Measurements from ENCODE around the gene KY.

Gene KY

GRCh38 chr3:134619301-134619615, 31.6 kb downstream of the KY start:
- no peak for DNase-seq (ENCODE audit: low read depth)

GRCh38 chr3:134618478-134619300, 32.1 kb downstream of the KY start:
- no peak for DNase-seq (ENCODE audit: low read depth)

- DNase-seq (ENCODE audit: low read depth), result no peak
Measured at GRCh38 chr3:134617608-134618477, 33.0 kb downstream of the KY start.

- no peak for DNase-seq (ENCODE audit: low read depth)
Measured at GRCh38 chr3:134615743-134616142, 35.1 kb downstream of the KY start.

GRCh38 chr3:134614955-134615354, 35.9 kb downstream of the KY start:
- DNase-seq (ENCODE audit: low read depth), result no peak

GRCh38 chr3:134613006-134613520, 37.8 kb downstream of the KY start:
- DNase-seq (ENCODE audit: low read depth), result no peak

- DNase-seq (ENCODE audit: low read depth), result no peak
Measured at GRCh38 chr3:134611516-134611915, 39.3 kb downstream of the KY start.

GRCh38 chr3:134610432-134611385, 40.1 kb downstream of the KY start:
- DNase-seq (ENCODE audit: low read depth), result no peak

- no peak for DNase-seq (ENCODE audit: low read depth)
Measured at GRCh38 chr3:134609821-134610431, 40.9 kb downstream of the KY start.

- no peak for DNase-seq (ENCODE audit: low read depth)
Measured at GRCh38 chr3:134608771-134609435, 41.9 kb downstream of the KY start.

GRCh38 chr3:134608023-134608770, 42.6 kb downstream of the KY start:
- DNase-seq (ENCODE audit: low read depth), result no peak

GRCh38 chr3:134607054-134608022, 43.5 kb downstream of the KY start:
- no peak for DNase-seq (ENCODE audit: low read depth)

- DNase-seq (ENCODE audit: low read depth), result no peak
Measured at GRCh38 chr3:134606033-134607025, 44.5 kb downstream of the KY start.

- DNase-seq (ENCODE audit: low read depth), result no peak
Measured at GRCh38 chr3:134605556-134605955, 45.3 kb downstream of the KY start.

- DNase-seq (ENCODE audit: low read depth), result no peak
Measured at GRCh38 chr3:134603956-134604355, 46.9 kb downstream of the KY start.

- DNase-seq (ENCODE audit: low read depth), result no peak
Measured at GRCh38 chr3:134603480-134603879, 47.3 kb downstream of the KY start.

GRCh38 chr3:134602440-134602814, 48.4 kb downstream of the KY start:
- DNase-seq (ENCODE audit: low read depth), result no peak
